OCI-LY7 (cell line): ENCODE measurements around the gene NCAPD3. TPM values are rescaled to one million over a fixed set of nuclear protein-coding genes. Genes with fewer than 3 reads are reported as not detected.

Experiments
- BruUV-seq: library from RNA; stranded (reverse); fragments of 400-500 nt; replicated peaks from 2 replicates; lab custom pipeline; 2021; lab: Mats Ljungman, UMichigan
- CTCF ChIA-PET: fragments of 300-600 bp; sonication (Branson Sonifier 250); formaldehyde crosslinking; loops from one replicate; lab custom pipeline; 2022; ENCODE audit warnings: antibody characterized with exemption; ENCODE audit not compliant: unreplicated experiment; lab: Charles Lee
- POLR2A ChIA-PET: fragments of 300-600 bp; sonication (Branson Sonifier 250); formaldehyde crosslinking; loops from one replicate; lab custom pipeline; 2022; ENCODE audit warnings: antibody characterized with exemption; lab: Charles Lee
- DNase-seq: peaks from one replicate; pipeline ENCODE4 v3.0.0-alpha.2; 2015; ENCODE audit warnings: low spot score
- H2AFZ ChIP-seq: fragments of 200-600 bp; sonication (generic), shearing (Covaris generic); 2 replicates; pipeline ENCODE4 v1.6.1; 2014; ENCODE audit warnings: mild to moderate bottlenecking, antibody characterized with exemption, low read length, moderate library complexity
- H3K27ac ChIP-seq: fragments of 200-600 bp; sonication (generic); 2 replicates; pipeline ENCODE4 v1.5.1; 2014; ENCODE audit warnings: mixed run types, low read depth, mild to moderate bottlenecking, moderate library complexity, low read length, inconsistent platforms; ENCODE audit not compliant: poor library complexity, severe bottlenecking
- H3K36me3 ChIP-seq: fragments of 200-600 bp; sonication (generic); 2 replicates; pipeline ENCODE4 v1.6.1; 2014; ENCODE audit warnings: mild to moderate bottlenecking, antibody characterized with exemption, low read length, moderate library complexity, mixed read lengths; ENCODE audit not compliant: insufficient read depth
- H3K4me1 ChIP-seq: fragments of 200-600 bp; sonication (generic); 2 replicates; pipeline ENCODE4 v1.5.1; 2014; ENCODE audit warnings: mild to moderate bottlenecking, low read length; ENCODE audit not compliant: insufficient read depth, poor library complexity, severe bottlenecking
- H3K4me2 ChIP-seq: fragments of 200-600 bp; sonication (generic); 2 replicates; pipeline ENCODE4 v1.6.1; 2014; ENCODE audit warnings: mild to moderate bottlenecking, low read length
- H3K4me3 ChIP-seq: fragments of 200-600 bp; sonication (generic); 2 replicates; pipeline ENCODE4 v1.5.1; 2014; ENCODE audit warnings: mild to moderate bottlenecking, low read depth, low read length; ENCODE audit not compliant: poor library complexity, severe bottlenecking
- H3K79me2 ChIP-seq: fragments of 200-600 bp; sonication (generic); 2 replicates; pipeline ENCODE4 v1.6.1; 2016; ENCODE audit warnings: low read depth, mild to moderate bottlenecking, low read length, moderate library complexity, mixed read lengths; ENCODE audit not compliant: insufficient read depth
- H3K9me2 ChIP-seq: fragments of 200-600 bp; sonication (generic); 2 replicates; pipeline ENCODE4 v1.6.1; 2016; ENCODE audit warnings: mild to moderate bottlenecking, low read length, mixed read lengths; ENCODE audit not compliant: insufficient read depth
- H3K9me3 ChIP-seq: fragments of 200-600 bp; sonication (generic); 2 replicates; pipeline ENCODE4 v1.6.1; 2014; ENCODE audit warnings: mild to moderate bottlenecking, mixed run types, low read length, mixed read lengths
- H4K20me1 ChIP-seq: fragments of 200-600 bp; sonication (generic); 2 replicates; pipeline ENCODE4 v1.6.1; 2014; ENCODE audit warnings: mild to moderate bottlenecking, antibody characterized with exemption, low read length, moderate library complexity, mixed read lengths; ENCODE audit not compliant: insufficient read depth
- EZH2phosphoT487 ChIP-seq: fragments of 200-600 bp; sonication (generic); IDR thresholded peaks from 2 replicates; pipeline ENCODE4 v1.6.1; 2018; ENCODE audit warnings: low read depth, borderline replicate concordance, mild to moderate bottlenecking, mixed run types, antibody characterized with exemption, low read length, moderate library complexity, mixed read lengths
- intact Hi-C: fragments of 100-400 bp; cut with micrococcal nuclease; formaldehyde crosslinking; loops from one replicate; pipeline ENCODE4 v1.10.0; 2022; ENCODE audit not compliant: unreplicated experiment
- total RNA-seq, 2 experiments: library from RNA; depleted of rRNA in 1 of 2; stranded (reverse); fragments of >200 nt in 1 of 2; shearing (Covaris generic) in 1 of 2; gene quantifications; 2 replicates each; pipeline ENCODE4 v1.2.3, GENCODE V29; 2014 to 2022
- TF ChIP-seq, protein P1 (sequence below): fragments of 200-600 bp; sonication (generic); conservative IDR thresholded peaks from 2 replicates; pipeline ENCODE4 v1.5.1; 2014; ENCODE audit warnings: mild to moderate bottlenecking, antibody characterized with exemption, low read length, moderate library complexity, mixed read lengths

The NCAPD3 gene
- total RNA-seq, 2 experiments from 2014 or later, result 89.1 to 112 TPM

- ChIA-PET POLR2A (interaction anchor here (1.0 to 1.4 kb wide), 3 partner anchors 12 to 31 kb away, joined by 4 to 6 read pairs (median 6); partner anchors contain the start of genes NCAPD3 and VPS26B), CTCF (no interaction called here)
- no peak for DNase-seq
- Histone ChIP-seq H3K4me2 (peak overlapping the region; percentile 91), H3K4me1 (peaks cover 20% of the 10 kb centered on the region), H3K9me3 (no peaks in the 10 kb centered on the region), H3K27ac (no peak overlapping the region), H3K79me2 (peaks cover 12% of the 10 kb centered on the region; the same call in 1 of the 2 replicates), H3K9me2 (no peaks in the 10 kb centered on the region), H4K20me1 (no peaks in the 10 kb centered on the region), H3K4me3 (peak overlapping the region; percentile 82), H2AFZ (no peak overlapping the region), H3K36me3 (peaks cover 27% of the 10 kb centered on the region)
- no peak for TF ChIP-seq EZH2phosphoT487
- TF ChIP-seq, protein P1, sequence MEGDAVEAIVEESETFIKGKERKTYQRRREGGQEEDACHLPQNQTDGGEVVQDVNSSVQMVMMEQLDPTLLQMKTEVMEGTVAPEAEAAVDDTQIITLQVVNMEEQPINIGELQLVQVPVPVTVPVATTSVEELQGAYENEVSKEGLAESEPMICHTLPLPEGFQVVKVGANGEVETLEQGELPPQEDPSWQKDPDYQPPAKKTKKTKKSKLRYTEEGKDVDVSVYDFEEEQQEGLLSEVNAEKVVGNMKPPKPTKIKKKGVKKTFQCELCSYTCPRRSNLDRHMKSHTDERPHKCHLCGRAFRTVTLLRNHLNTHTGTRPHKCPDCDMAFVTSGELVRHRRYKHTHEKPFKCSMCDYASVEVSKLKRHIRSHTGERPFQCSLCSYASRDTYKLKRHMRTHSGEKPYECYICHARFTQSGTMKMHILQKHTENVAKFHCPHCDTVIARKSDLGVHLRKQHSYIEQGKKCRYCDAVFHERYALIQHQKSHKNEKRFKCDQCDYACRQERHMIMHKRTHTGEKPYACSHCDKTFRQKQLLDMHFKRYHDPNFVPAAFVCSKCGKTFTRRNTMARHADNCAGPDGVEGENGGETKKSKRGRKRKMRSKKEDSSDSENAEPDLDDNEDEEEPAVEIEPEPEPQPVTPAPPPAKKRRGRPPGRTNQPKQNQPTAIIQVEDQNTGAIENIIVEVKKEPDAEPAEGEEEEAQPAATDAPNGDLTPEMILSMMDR, result no peak
- intact Hi-C loops, result no loop called here
- no TSS peak for BruUV-seq
Observed at GRCh38 chr11:134254433-134255183, 30.8 kb upstream of the NCAPD3 start.

DNA sequence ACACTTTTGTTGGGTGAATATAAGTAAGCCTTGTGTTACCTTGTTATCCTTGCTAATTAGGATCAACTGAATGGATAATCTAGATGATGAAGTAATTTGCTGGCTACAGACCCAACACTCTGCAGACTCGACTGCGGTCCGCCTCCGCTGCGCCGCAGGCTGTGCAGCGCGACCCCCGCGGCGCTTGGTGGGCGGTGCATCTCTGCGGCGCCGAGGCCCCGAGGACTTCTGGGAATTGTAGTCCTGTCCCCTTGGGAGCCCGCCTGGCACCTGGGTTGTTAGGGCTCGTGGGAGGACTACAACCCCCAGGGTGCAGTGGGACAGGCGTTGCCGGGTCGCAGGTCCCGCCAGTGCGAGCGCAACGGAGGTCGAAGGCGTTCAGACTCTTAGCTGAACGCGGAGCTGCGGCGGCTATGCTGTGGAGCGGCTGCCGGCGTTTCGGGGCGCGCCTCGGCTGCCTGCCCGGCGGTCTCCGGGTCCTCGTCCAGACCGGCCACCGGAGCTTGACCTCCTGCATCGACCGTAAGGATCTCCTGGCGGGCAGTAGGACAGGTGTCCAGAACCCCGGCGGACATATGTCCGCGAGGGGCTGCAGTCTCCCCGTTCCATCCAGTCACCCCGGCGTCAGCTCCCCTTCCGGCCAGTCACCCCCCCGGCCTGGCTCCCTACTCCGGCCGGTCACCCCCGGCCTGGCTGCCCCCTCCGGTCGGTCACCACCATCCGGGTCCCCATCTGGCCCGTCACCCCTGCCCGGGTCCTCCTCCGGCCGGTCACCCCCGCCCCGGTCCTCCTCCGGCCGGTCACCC, 29.6 kb upstream of the NCAPD3 start, which contains the start of the genes ACAD8 and THYN1:
Gene ACAD8 (plus strand): TSS at position 381 of the 806 bp plus-strand sequence. CDS start 33 bp downstream, at position 414.
Gene THYN1 (minus strand): TSS at position 165 of the 806 bp plus-strand sequence. CDS start 470 bp downstream, outside the sequence.
- intact Hi-C loops, result loop anchor here (1.0 kb wide), 2 partner anchors 25 to 29 kb away; partner anchors contain the start of gene VPS26B
- peak; percentile 98 for DNase-seq
- Histone ChIP-seq H3K27ac (peak within 1 kb of the TSS; percentile 25), H3K79me2 (peaks cover 12% of the 10 kb centered on the region; the same call in 1 of the 2 replicates), H3K9me2 (no peaks in the 10 kb centered on the region), H3K4me1 (peaks cover 17% of the 10 kb centered on the region), H4K20me1 (no peaks in the 10 kb centered on the region), H3K4me3 (peak within 1 kb of the TSS; percentile 82), H3K36me3 (peaks cover 30% of the 10 kb centered on the region), H3K4me2 (peak within 1 kb of the TSS; percentile 91), H2AFZ (peak within 1 kb of the TSS; percentile 88), H3K9me3 (no peaks in the 10 kb centered on the region)
- ChIA-PET CTCF (no interaction called here), POLR2A (interaction anchor here (0.5 to 1.4 kb wide), 6 partner anchors 25 to 392 kb away, joined by 3 to 6 read pairs (median 3); partner anchors contain the start of genes NCAPD3 and VPS26B)
- BruUV-seq, result no TSS peak
- TF ChIP-seq, protein P1, result peak; percentile 32; the same call in 1 of the 2 replicates
- TF ChIP-seq EZH2phosphoT487, result no peak
